GM12874 (cell line): ENCODE measurements around the gene HPCAL1.

ENCODE experiments used
- TF ChIP-seq, protein P1 (sequence below): IDR thresholded peaks from 2 replicates; pipeline ENCODE4 v1.5.1; 2011; ENCODE audit warnings: low read depth, mild to moderate bottlenecking, control low read depth, low read length, moderate library complexity; ENCODE audit not compliant: insufficient read depth

The HPCAL1 gene

DNA sequence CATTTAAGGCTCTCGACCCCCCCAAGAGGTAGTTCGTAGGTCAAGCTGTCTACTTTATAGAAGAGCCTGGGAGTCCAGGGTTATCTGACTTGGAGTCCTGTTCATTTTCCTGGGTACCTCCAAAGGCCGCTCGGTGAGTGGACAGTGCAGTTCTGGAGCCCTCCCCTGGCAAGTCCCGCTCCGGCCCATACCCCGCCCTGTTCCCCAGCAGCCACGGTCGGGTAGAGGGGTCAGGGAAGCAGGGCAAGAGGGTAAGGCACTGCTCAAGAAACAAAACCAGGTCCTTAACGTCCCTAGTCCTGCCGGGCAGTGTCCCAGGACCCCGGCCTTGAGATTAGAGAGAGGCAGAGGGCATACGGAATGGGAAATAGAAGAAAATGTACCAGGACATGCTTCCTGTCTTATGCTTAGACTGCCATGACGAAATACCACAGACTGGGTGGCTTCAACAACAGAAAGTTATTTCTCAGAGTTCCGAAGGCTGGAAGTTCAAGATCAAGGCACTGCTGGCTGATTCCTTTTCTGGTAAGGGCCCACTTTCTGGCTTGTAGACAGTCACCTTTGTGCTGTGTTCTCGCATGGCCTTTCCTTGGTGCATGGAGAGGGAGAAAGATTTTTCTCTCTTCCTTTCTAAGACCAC, 5.4 kb upstream of the HPCAL1 start:
- TF ChIP-seq, protein P1, sequence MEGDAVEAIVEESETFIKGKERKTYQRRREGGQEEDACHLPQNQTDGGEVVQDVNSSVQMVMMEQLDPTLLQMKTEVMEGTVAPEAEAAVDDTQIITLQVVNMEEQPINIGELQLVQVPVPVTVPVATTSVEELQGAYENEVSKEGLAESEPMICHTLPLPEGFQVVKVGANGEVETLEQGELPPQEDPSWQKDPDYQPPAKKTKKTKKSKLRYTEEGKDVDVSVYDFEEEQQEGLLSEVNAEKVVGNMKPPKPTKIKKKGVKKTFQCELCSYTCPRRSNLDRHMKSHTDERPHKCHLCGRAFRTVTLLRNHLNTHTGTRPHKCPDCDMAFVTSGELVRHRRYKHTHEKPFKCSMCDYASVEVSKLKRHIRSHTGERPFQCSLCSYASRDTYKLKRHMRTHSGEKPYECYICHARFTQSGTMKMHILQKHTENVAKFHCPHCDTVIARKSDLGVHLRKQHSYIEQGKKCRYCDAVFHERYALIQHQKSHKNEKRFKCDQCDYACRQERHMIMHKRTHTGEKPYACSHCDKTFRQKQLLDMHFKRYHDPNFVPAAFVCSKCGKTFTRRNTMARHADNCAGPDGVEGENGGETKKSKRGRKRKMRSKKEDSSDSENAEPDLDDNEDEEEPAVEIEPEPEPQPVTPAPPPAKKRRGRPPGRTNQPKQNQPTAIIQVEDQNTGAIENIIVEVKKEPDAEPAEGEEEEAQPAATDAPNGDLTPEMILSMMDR: no peak

DNA sequence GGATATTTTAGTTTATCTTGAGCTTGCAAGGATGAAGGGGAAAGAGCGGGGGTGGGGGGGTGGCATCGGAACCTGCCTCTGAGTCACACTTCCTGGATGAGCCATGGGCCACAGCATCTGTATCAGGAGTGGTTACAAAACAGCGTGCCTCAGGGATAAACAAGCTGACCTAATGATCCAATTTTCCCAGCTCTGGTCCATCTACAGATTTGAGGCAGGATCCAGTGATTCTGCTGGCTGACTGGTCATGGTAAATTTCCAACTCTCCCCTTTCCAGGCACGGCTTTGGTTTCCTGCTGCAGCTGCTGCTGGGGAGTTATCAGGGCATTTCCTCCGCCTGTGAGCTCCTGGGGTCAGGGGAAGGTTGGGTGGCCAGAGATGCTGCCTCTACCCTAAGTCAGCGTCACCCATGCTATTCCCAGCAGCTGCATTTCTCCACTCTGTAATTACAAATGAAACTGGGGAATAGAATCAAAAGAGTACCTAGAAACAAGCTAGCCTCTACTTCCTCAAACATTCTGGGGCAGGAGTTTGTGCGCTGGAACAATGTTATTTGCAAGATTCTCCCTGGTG, 4.7 kb upstream of the HPCAL1 start:
- TF ChIP-seq, protein P1: no peak

GRCh38 chr2:10300328-10300920, 2.3 kb upstream of the HPCAL1 start:
- TF ChIP-seq, protein P1: no peak

- TF ChIP-seq, protein P1: no peak
Observed at GRCh38 chr2:10300997-10301940, 1.4 kb upstream of the HPCAL1 start.

DNA sequence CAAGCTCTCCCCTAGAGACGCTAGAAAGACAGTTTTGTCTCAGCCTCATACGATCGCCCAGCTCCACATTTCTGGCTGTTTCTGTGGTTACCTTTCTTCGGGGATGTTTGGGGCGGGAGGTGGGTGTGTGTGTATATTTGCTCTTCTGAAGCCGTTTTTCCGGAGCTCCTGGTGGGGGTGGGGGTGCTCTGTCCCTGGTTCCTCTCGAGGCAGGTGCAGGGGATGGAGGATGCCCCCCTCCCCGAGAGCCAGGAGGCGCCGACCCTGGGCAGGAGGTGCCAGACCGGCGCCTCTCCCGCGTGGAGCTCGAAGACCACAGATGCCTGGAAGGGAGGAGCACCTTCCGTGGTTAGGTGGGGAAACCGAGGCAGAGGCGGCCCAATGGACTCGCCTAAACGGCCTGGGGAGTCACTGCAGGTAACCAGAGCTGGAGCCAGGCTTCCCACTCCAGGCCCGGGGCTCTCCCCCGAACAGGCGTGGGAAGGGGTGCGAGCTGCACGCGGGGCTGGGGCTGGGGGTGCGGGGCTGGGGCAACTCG, 694 bp upstream of the HPCAL1 start:
- TF ChIP-seq, protein P1: no peak

- TF ChIP-seq, protein P1: no peak
Observed at GRCh38 chr2:10303181-10303693, 533 bp downstream of the HPCAL1 start.
